WTC11 (cell line): ENCODE measurements around the gene COL5A1.

Experiments used
- CREM ChIP-seq: sonication (generic); formaldehyde crosslinking; IDR thresholded peaks from 2 replicates; pipeline ENCODE4 v1.8.1; 2022; ENCODE audit warnings: mild to moderate bottlenecking, missing genetic modification reagents, moderate library complexity
- CTCF ChIP-seq: fragments of 200-600 bp; IDR thresholded peaks from 2 replicates; pipeline ENCODE4 v1.8.0; 2022; ENCODE audit warnings: antibody characterized with exemption
- IRF2 ChIP-seq: sonication (generic); formaldehyde crosslinking; IDR thresholded peaks from 2 replicates; pipeline ENCODE4 v1.8.0; 2022; ENCODE audit warnings: low read depth, missing genetic modification reagents, borderline replicate concordance
- NFYB ChIP-seq: sonication (generic); formaldehyde crosslinking; conservative IDR thresholded peaks from 2 replicates; pipeline ENCODE4 v1.8.0; 2022; ENCODE audit warnings: low read depth, missing genetic modification reagents
- PRDM15 ChIP-seq: sonication (generic); formaldehyde crosslinking; IDR thresholded peaks from 2 replicates; pipeline ENCODE4 v1.8.0; 2022; ENCODE audit warnings: missing genetic modification reagents
- TF ChIP-seq, protein P1 (sequence below): sonication (generic); formaldehyde crosslinking; IDR thresholded peaks from 2 replicates; pipeline ENCODE4 v1.8.0; 2022; ENCODE audit warnings: mild to moderate bottlenecking, missing genetic modification reagents

DNA sequence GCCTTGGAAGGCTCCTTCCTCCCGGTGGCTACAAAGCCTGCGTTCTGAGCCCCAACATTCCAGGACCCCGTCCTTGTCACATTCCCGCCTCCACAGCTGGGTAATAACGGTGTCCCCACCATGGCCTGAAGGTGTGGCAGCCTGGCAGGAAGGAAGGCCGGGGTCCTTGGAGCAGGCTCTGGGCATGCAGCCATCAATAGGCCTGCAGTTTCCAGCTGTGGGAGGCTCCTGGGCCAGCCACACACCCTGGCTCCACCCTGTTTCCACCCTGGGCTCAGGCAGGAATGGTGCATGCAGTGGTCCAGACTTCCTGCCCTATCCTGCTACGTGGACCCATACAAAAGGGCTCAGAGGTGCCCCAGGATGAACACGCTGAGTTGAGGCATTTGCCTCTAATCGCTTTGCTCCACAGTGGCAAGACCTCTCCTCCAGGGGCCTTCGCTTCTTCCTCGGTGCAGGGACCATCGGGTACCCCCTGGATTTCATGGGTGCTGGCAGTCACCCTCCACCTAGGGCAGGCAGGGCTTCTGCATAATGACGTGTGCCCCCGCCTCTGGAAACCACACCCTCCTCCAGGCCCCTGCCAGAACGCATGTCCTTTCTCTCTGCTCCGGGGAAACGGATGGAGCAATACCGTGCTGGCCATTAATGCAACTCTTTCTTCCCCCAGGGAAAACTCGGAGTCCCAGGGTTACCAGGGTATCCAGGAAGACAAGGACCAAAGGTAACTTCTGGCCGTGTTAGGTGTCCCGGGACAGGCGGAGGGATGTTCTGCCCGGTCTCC is 143.9 kb downstream of the COL5A1 start:
- TF ChIP-seq CREM (no peak), PRDM15 (CRISPR knock-in tag) (no peak), CTCF (no peak), IRF2 (CRISPR knock-in tag) (no peak), NFYB (CRISPR knock-in tag) (no peak)
- TF ChIP-seq, protein P1, sequence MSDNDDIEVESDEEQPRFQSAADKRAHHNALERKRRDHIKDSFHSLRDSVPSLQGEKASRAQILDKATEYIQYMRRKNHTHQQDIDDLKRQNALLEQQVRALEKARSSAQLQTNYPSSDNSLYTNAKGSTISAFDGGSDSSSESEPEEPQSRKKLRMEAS (CRISPR knock-in tag) = no peak
